NT2/D1 (cell line): Measurements from ENCODE around the gene ATG2B.

ENCODE experiments used
- SUZ12 ChIP-seq: IDR thresholded peaks from 2 replicates; pipeline ENCODE4 v1.6.1; 2011; ENCODE audit not compliant: insufficient read length, insufficient read depth; ENCODE audit errors: extremely low read depth
- YY1 ChIP-seq: IDR thresholded peaks from 2 replicates; pipeline ENCODE4 v1.6.1; 2011; ENCODE audit not compliant: insufficient read length, insufficient read depth

- no peak for TF ChIP-seq YY1
- TF ChIP-seq SUZ12 = no peak
These were observed 99.0 kb downstream of the ATG2B start for GRCh38 chr14:96264200-96264553.
